Neural cell (in vitro differentiated cells): Measurements from ENCODE around the gene SPINK7.

ENCODE experiments used
- CTCF ChIP-seq: fragments of 450-650 bp; IDR thresholded peaks from 2 replicates; pipeline ENCODE4 v1.5.1; 2014; ENCODE audit warnings: antibody characterized with exemption, mild to moderate bottlenecking, moderate library complexity; ENCODE audit not compliant: poor library complexity, severe bottlenecking
- EZH2 ChIP-seq: fragments of 200-600, 300-800 bp; shearing (Covaris generic), sonication (generic); IDR thresholded peaks from 2 replicates; pipeline ENCODE4 v1.6.1; 2014; ENCODE audit warnings: antibody characterized with exemption, low read length, borderline replicate concordance, mild to moderate bottlenecking; ENCODE audit not compliant: insufficient read depth, poor library complexity, severe bottlenecking

- TF ChIP-seq CTCF = no peak
- TF ChIP-seq EZH2 = no peak
These were observed 23.0 kb downstream of the SPINK7 start, which contains the start of gene SPINK9 for GRCh38 chr5:148335259-148335658.
